Stimulated activated CD4-positive, alpha-beta T cell treated with anti-CD3 and anti-CD28 coated beads, TNF-alpha, amount 100 ng/mL, for 1 hour (primary cell): ENCODE measurements around the gene MAGEA9B.
"Not testable (repeated sequence)": the region's sequence is repeated elsewhere in the genome, so short reads cannot be mapped to it uniquely, and the experiment has no call there.

Experiments
- DNase-seq, 3 donors: peaks; one replicate each; pipeline ENCODE4 v3.0.0-alpha.2; 2020; ENCODE audit warnings: low read depth in 3 of 3, low spot score in 1 of 3

Gene MAGEA9B

DNA sequence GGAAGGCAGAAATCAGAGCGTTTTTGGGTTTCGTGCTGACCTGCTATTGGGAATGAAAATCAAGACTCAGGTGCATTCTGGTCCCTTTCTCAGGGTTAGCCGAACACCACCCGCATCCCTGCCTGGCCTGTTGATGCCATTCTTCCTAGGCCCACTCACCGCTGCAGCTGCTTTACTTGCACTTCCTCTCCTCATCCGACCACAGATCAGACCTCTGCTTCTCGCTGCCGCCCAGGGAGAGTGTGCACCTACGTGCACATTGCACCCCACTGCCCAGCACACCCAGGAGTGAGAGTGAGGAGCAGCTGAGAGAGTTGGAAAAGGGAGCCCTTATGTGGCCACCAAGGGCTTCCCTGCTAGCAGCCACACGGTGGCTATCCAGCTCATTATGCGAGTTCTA lies 49.8 kb downstream of the MAGEA9B start:
- not testable (repeated sequence) for DNase-seq

DNA sequence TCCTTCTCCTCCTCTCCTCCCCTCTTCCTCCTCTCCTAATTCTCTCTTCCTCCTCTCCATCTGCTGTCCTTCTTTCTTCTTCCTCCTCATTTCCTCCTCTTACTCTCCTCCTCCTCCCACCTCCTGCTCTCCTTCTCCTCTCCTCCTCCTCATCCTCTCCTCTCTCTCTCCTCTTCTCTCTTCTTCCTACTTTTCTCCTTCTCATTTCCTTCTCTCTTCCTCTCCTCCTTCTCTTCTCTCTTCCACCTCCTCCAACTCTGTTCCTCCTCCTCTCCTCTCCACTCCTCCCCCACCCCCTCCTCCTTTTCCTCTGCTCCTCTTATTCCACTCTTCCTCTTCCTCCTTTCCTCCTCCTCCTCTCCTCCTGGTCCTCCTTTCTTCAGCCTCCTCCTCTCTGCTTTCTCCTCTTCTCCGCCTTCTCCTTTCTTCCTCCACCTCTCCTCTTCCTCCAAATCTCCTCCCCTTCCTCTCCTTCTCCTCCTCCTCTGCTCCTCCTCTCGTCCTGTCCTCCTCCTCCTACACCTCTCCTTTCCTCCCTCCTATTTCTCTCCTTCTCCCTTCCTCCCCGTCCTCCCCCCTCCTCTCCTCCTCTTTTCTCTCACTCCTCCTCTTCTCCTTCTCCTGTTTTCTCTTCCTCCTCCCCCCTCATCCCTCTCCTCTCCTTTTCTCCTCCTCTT lies 52.2 kb downstream of the MAGEA9B start:
- DNase-seq = not testable (repeated sequence)

DNA sequence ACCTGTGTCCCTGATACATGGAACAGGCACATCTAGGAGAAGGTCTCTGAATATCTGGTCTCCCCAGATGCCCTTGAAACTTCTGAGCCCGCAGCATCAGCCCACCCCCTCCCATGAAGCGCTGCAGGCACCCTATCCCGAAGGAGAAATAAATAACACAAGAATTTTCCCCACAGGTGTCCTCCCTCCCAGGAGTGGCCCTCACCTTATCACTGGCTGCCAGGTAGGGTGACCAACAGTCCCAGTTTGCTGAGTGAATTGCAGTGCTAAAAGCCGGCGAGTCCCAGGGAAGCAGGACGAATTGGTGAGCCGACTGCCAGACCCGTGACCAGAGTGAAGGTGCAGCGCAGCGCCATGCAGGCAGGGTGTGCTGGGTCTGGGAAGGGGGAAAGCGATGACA lies 53.3 kb downstream of the MAGEA9B start:
- DNase-seq = not testable (repeated sequence)

DNA sequence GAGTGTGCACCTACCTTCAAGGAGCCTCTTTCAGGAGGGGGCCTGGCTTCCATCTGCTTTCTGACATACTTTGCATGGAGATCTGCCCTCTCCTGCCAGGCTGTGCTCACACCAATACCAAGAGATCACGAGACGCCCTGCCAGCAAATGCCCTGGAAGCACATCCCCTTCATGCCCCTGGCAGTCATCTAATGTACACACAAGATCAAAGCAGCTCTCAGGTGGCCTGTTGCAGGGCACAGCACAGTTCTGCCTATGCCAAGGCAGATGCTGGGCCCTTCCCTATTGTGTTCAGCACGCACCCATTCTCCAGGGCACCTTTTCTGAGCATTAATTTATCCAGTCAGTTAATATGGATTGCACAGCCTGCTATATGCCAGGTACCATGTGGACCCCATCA lies 54.4 kb downstream of the MAGEA9B start:
- DNase-seq = not testable (repeated sequence)
